HEK293 (cell line): ENCODE results near the gene LRCH4.
A peak's percentile ranks its signal among the peaks of the same experiment; 100 is the strongest.

Experiments used
- EGR2 ChIP-seq: fragments of 450-650 bp; formaldehyde crosslinking; IDR thresholded peaks from 2 replicates; pipeline ENCODE4 v1.5.1; 2016; ENCODE audit warnings: low read depth, missing biosample characterization, missing genetic modification characterization
- GLIS2 ChIP-seq: fragments of 450-650 bp; formaldehyde crosslinking; IDR thresholded peaks from 2 replicates; pipeline ENCODE4 v1.5.1; 2016; ENCODE audit warnings: missing biosample characterization, missing genetic modification characterization
- KLF1 ChIP-seq: fragments of 450-650 bp; formaldehyde crosslinking; IDR thresholded peaks from 2 replicates; pipeline ENCODE4 v1.5.1; 2016; ENCODE audit warnings: missing biosample characterization, missing genetic modification characterization
- KLF9 ChIP-seq: fragments of 450-650 bp; formaldehyde crosslinking; IDR thresholded peaks from 2 replicates; pipeline ENCODE4 v1.5.1; 2016; ENCODE audit warnings: missing biosample characterization, missing genetic modification characterization, low read depth
- SP7 ChIP-seq: fragments of 450-650 bp; formaldehyde crosslinking; IDR thresholded peaks from 2 replicates; pipeline ENCODE4 v1.5.1; 2016; ENCODE audit warnings: missing biosample characterization, missing genetic modification characterization
- WT1 ChIP-seq: fragments of 450-650 bp; formaldehyde crosslinking; IDR thresholded peaks from 2 replicates; pipeline ENCODE4 v1.5.1; 2016; ENCODE audit warnings: missing biosample characterization, missing genetic modification characterization
- YY1 ChIP-seq: fragments of 450-650 bp; formaldehyde crosslinking; IDR thresholded peaks from 2 replicates; pipeline ENCODE4 v1.5.1; 2018; ENCODE audit warnings: missing biosample characterization, missing genetic modification characterization
- ZBTB48 ChIP-seq: fragments of 450-650 bp; formaldehyde crosslinking; IDR thresholded peaks from 2 replicates; pipeline ENCODE4 v1.5.1; 2016; ENCODE audit warnings: missing biosample characterization, missing genetic modification characterization
- ZNF184 ChIP-seq: fragments of 450-650 bp; IDR thresholded peaks from 2 replicates; pipeline ENCODE4 v1.5.1; 2018; ENCODE audit warnings: missing biosample characterization, mild to moderate bottlenecking, missing genetic modification characterization
- ZNF221 ChIP-seq: fragments of 450-650 bp; formaldehyde crosslinking; IDR thresholded peaks from 2 replicates; pipeline ENCODE4 v1.5.1; 2017; ENCODE audit warnings: missing biosample characterization, missing genetic modification characterization, borderline replicate concordance
- ZNF416 ChIP-seq: fragments of 450-650 bp; formaldehyde crosslinking; IDR thresholded peaks from 2 replicates; pipeline ENCODE4 v1.5.1; 2016; ENCODE audit warnings: missing biosample characterization, missing genetic modification characterization
- ZNF548 ChIP-seq: fragments of 450-650 bp; formaldehyde crosslinking; IDR thresholded peaks from 2 replicates; pipeline ENCODE4 v1.5.1; 2016; ENCODE audit warnings: missing biosample characterization, missing genetic modification characterization
- ZNF549 ChIP-seq: fragments of 450-650 bp; IDR thresholded peaks from 2 replicates; pipeline ENCODE4 v1.5.1; 2018; ENCODE audit warnings: missing biosample characterization, missing genetic modification characterization, mild to moderate bottlenecking, inconsistent platforms, moderate library complexity
- ZNF600 ChIP-seq: fragments of 450-650 bp; formaldehyde crosslinking; IDR thresholded peaks from 2 replicates; pipeline ENCODE4 v1.5.1; 2016; ENCODE audit warnings: missing biosample characterization, missing genetic modification characterization
- ZNF623 ChIP-seq: fragments of 450-650 bp; formaldehyde crosslinking; IDR thresholded peaks from 2 replicates; pipeline ENCODE4 v1.5.1; 2016; ENCODE audit warnings: missing biosample characterization, missing genetic modification characterization
- ZNF76 ChIP-seq: fragments of 450-650 bp; formaldehyde crosslinking; IDR thresholded peaks from 2 replicates; pipeline ENCODE4; 2016; ENCODE audit warnings: low read depth, missing biosample characterization, missing genetic modification characterization, borderline replicate concordance
- ZNF792 ChIP-seq: fragments of 450-650 bp; formaldehyde crosslinking; IDR thresholded peaks from 2 replicates; pipeline ENCODE4 v1.5.1; 2016; ENCODE audit warnings: missing biosample characterization, missing genetic modification characterization
- TF ChIP-seq, protein P1 (sequence below): fragments of 450-650 bp; formaldehyde crosslinking; IDR thresholded peaks from 2 replicates; pipeline ENCODE4 v1.5.1; 2016; ENCODE audit warnings: missing biosample characterization, missing genetic modification characterization, low read depth
- TF ChIP-seq, protein P2 (sequence below): IDR thresholded peaks from 2 replicates; pipeline ENCODE4 v1.6.1; 2011; ENCODE audit warnings: mild to moderate bottlenecking, low read depth, low read length, borderline replicate concordance
- TF ChIP-seq, protein P3 (sequence below): fragments of 450-650 bp; formaldehyde crosslinking; IDR thresholded peaks from 2 replicates; pipeline ENCODE4 v1.5.1; 2016; ENCODE audit warnings: missing biosample characterization, missing genetic modification characterization
- TF ChIP-seq, protein P4 (sequence below): fragments of 450-650 bp; formaldehyde crosslinking; IDR thresholded peaks from 2 replicates; pipeline ENCODE4 v1.5.1; 2017; ENCODE audit warnings: missing biosample characterization, missing genetic modification characterization

LRCH4 gene

DNA sequence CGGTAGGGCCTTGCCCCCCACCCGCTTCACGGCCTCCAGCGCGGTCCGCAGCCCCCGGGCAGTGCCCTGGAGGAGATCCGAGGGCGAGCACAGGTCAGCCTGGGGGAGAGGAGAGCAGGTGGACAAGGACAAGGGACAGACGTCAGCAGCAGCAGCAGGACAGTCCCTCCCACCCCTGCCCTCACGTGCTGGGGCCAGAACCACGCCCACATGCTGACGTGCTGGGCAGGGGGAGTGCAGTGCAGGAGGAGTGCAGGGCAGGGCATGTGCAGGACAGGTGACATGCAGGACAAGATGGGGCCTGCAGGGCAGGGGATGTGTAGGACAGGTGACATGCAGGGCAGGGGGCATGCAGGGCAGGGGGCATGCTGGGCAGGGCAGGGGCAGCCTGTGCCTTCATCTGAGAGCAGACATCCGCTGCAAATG lies 10.7 kb downstream of the LRCH4 start (continued):
- TF ChIP-seq ZNF416 (tag by site-specific recombination): no peak
- TF ChIP-seq, protein P1, sequence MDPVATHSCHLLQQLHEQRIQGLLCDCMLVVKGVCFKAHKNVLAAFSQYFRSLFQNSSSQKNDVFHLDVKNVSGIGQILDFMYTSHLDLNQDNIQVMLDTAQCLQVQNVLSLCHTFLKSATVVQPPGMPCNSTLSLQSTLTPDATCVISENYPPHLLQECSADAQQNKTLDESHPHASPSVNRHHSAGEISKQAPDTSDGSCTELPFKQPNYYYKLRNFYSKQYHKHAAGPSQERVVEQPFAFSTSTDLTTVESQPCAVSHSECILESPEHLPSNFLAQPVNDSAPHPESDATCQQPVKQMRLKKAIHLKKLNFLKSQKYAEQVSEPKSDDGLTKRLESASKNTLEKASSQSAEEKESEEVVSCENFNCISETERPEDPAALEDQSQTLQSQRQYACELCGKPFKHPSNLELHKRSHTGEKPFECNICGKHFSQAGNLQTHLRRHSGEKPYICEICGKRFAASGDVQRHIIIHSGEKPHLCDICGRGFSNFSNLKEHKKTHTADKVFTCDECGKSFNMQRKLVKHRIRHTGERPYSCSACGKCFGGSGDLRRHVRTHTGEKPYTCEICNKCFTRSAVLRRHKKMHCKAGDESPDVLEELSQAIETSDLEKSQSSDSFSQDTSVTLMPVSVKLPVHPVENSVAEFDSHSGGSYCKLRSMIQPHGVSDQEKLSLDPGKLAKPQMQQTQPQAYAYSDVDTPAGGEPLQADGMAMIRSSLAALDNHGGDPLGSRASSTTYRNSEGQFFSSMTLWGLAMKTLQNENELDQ: no peak
- no peak for TF ChIP-seq WT1 (tag by site-specific recombination)
- no peak for TF ChIP-seq ZNF221 (tag by site-specific recombination)
- no peak for TF ChIP-seq GLIS2
- no peak for TF ChIP-seq YY1 (tag by site-specific recombination)
- TF ChIP-seq ZNF76 (tag by site-specific recombination): no peak
- peak; percentile 28; the same call in 1 of the 2 replicates for TF ChIP-seq EGR2 (tag by site-specific recombination)
- TF ChIP-seq, protein P2, sequence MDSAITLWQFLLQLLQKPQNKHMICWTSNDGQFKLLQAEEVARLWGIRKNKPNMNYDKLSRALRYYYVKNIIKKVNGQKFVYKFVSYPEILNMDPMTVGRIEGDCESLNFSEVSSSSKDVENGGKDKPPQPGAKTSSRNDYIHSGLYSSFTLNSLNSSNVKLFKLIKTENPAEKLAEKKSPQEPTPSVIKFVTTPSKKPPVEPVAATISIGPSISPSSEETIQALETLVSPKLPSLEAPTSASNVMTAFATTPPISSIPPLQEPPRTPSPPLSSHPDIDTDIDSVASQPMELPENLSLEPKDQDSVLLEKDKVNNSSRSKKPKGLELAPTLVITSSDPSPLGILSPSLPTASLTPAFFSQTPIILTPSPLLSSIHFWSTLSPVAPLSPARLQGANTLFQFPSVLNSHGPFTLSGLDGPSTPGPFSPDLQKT: no peak
- TF ChIP-seq ZNF549 (tag by site-specific recombination): no peak
- TF ChIP-seq ZNF600 (tag by site-specific recombination): peak; percentile 70; the same call in 1 of the 2 replicates
- TF ChIP-seq, protein P3, sequence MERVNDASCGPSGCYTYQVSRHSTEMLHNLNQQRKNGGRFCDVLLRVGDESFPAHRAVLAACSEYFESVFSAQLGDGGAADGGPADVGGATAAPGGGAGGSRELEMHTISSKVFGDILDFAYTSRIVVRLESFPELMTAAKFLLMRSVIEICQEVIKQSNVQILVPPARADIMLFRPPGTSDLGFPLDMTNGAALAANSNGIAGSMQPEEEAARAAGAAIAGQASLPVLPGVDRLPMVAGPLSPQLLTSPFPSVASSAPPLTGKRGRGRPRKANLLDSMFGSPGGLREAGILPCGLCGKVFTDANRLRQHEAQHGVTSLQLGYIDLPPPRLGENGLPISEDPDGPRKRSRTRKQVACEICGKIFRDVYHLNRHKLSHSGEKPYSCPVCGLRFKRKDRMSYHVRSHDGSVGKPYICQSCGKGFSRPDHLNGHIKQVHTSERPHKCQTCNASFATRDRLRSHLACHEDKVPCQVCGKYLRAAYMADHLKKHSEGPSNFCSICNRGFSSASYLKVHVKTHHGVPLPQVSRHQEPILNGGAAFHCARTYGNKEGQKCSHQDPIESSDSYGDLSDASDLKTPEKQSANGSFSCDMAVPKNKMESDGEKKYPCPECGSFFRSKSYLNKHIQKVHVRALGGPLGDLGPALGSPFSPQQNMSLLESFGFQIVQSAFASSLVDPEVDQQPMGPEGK (tag by site-specific recombination): peak; percentile 27; the same call in 1 of the 2 replicates
- no peak for TF ChIP-seq KLF1
- TF ChIP-seq, protein P4, sequence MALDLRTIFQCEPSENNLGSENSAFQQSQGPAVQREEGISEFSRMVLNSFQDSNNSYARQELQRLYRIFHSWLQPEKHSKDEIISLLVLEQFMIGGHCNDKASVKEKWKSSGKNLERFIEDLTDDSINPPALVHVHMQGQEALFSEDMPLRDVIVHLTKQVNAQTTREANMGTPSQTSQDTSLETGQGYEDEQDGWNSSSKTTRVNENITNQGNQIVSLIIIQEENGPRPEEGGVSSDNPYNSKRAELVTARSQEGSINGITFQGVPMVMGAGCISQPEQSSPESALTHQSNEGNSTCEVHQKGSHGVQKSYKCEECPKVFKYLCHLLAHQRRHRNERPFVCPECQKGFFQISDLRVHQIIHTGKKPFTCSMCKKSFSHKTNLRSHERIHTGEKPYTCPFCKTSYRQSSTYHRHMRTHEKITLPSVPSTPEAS: no peak
- peak; percentile 59; the same call in 1 of the 2 replicates for TF ChIP-seq KLF9 (tag by site-specific recombination)
- TF ChIP-seq ZNF184 (tag by site-specific recombination): no peak
- TF ChIP-seq ZNF623 (tag by site-specific recombination): no peak
- no peak for TF ChIP-seq SP7 (tag by site-specific recombination)
- no peak for TF ChIP-seq ZNF548 (tag by site-specific recombination)
- no peak for TF ChIP-seq ZBTB48 (tag by site-specific recombination)
- no peak for TF ChIP-seq ZNF792 (tag by site-specific recombination)
